Measurements from ENCODE around the gene HSPG2. TPM values are rescaled to one million over a fixed set of nuclear protein-coding genes. Genes with fewer than 3 reads are reported as not detected.
A peak's percentile ranks its signal among the peaks of the same experiment; 100 is the strongest.

The HSPG2 gene
- total and polyA plus RNA-seq, 2 of the 8 experiments (the other 6 are each of a cell fraction or from before 2014, with no cell fraction given), result 17.8 to 111 TPM

DNA sequence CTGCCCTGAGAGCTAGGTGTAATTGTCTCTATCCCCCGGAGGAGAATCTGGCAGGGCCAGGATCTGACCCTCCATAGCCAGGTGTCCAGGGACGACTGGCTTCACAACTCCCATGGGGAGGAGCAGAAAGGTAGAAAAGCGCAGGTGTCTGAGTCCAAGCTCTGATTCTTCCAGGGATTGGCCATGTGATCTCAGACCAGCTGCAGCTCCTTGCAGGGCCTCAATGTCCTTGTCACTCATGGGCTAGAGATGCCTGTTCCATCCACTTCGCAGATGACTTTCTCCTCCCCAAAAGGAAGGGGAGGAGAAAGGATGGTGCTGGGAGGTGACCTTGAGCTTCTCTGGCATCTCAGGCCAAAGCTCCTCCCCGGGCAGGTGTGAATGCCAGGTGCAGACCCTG, 22.7 kb downstream of the HSPG2 start:
- peaks cover 13 to 48% (median 27%) of the 10 kb centered on the region in 4 experiments for H3K4me1 ChIP-seq (replicated peaks in 1 of 4; ENCODE audit: control insufficient read depth in 3 of 4, insufficient read depth in 4 of 4, low read length in 3 of 4)
- peak overlapping the region; percentile 29; the same call in 1 of the 2 replicates for H2BK15ac ChIP-seq (ENCODE audit: low read length)
- H3K23me2 ChIP-seq (ENCODE audit: low read depth, low read length), result no peaks in the 10 kb centered on the region
- DNase-seq (ENCODE audit: low read depth in 1 of 2, low spot score in 2 of 2) (no peak), FAIRE-seq (no peak)
- ChIA-PET CTCF (ENCODE audit: partially characterized antibody) (interaction anchor here (0.7 to 2.1 kb wide), 5 partner anchors 15 to 132 kb away, joined by 3 to 8 read pairs (median 3); no protein-coding TSS in a partner anchor), POLR2A (ENCODE audit: partially characterized antibody) (interaction anchor here (0.6 to 2.8 kb wide), 9 partner anchors 8 to 136 kb away, joined by 3 to 11 read pairs (median 4); partner anchors contain the start of gene HSPG2)
- H3K79me2 ChIP-seq (ENCODE audit: control insufficient read depth in 1 of 2, insufficient read depth in 2 of 2, low read length in 2 of 2), result peaks cover 0 to 2% of the 10 kb centered on the region in 2 experiments; a peak in 1 of 4 replicates
- no peak overlapping the region for H2BK120ac ChIP-seq (replicated peaks; ENCODE audit: low read depth, low read length)
- no peak overlapping the region for H3K18ac ChIP-seq (ENCODE audit: extremely low read depth, low read length)
- H3K4ac ChIP-seq (replicated peaks; ENCODE audit: insufficient read length, low read depth, low read length), result no peak overlapping the region
- peak overlapping the region; percentile 25 for H4K91ac ChIP-seq (replicated peaks; ENCODE audit: insufficient read length, low read length)
- H2BK5ac ChIP-seq (ENCODE audit: low read depth, low read length), result peak overlapping the region; percentile 28; the same call in 1 of the 2 replicates
- peaks cover 3% of the 10 kb centered on the region; the same call in 1 of the 2 replicates for H3K79me1 ChIP-seq (ENCODE audit: low read depth, low read length)
- H2BK12ac ChIP-seq (ENCODE audit: low read depth, low read length), result 0 out of 2 replicates have a peak overlapping the region, but pooled peaks have one; percentile 87
- H3K9ac ChIP-seq (replicated peaks in 1 of 4; ENCODE audit: extremely low read depth in 1 of 4, low read depth in 3 of 4, low read length in 3 of 4), result no peak overlapping the region
- H3K4me2 ChIP-seq (ENCODE audit: insufficient read depth in 1 of 2, low read depth in 2 of 2, low read length in 2 of 2), result no peak overlapping the region
- peaks cover 3 to 9% of the 10 kb centered on the region in 2 experiments for H4K20me1 ChIP-seq (replicated peaks in 1 of 2; ENCODE audit: control insufficient read depth in 1 of 2, insufficient read depth in 2 of 2, low read length in 2 of 2)
- H2AFZ ChIP-seq (ENCODE audit: low read length), result no peak overlapping the region
- no peak overlapping the region for H2AK5ac ChIP-seq (ENCODE audit: low read depth, low read length)
- H3K9me3 ChIP-seq (ENCODE audit: insufficient read depth in 2 of 2, low read depth in 1 of 2, low read length in 1 of 2), result no peaks in the 10 kb centered on the region
- H4K8ac ChIP-seq (ENCODE audit: extremely low read depth, insufficient read depth, low read length), result no peak overlapping the region; the same call in 1 of the 2 replicates
- H3K36me3 ChIP-seq (ENCODE audit: control insufficient read depth in 2 of 4, insufficient read depth in 4 of 4, low read length in 3 of 4), result 0 out of 8 replicates have a peak, but pooled peaks cover 0 to 2% (median 0%) of the 10 kb centered on the region in 4 experiments
- no peak overlapping the region for H4K5ac ChIP-seq (ENCODE audit: insufficient read length, low read depth, low read length)
- H3K56ac ChIP-seq (replicated peaks; ENCODE audit: insufficient read length, low read depth, low read length), result no peak overlapping the region
- H2BK20ac ChIP-seq (ENCODE audit: low read length), result peak overlapping the region; percentile 72; the same call in 1 of the 2 replicates
- H3K27me3 ChIP-seq (replicated peaks in 1 of 4; ENCODE audit: control insufficient read depth in 3 of 4, extremely low read depth in 1 of 4, insufficient read depth in 3 of 4, low read length in 3 of 4), result no peaks in the 10 kb centered on the region
- H3K14ac ChIP-seq (ENCODE audit: insufficient read length), result no peak overlapping the region
- H3K23ac ChIP-seq (ENCODE audit: insufficient read length), result no peak overlapping the region
- H3K27ac ChIP-seq (ENCODE audit: low read depth, low read length), result no peak overlapping the region
- WGBS, 2 experiments (ENCODE audit: extremely low coverage in 1 of 2, insufficient coverage in 1 of 2, insufficient read length in 1 of 2, insufficient replicate concordance in 2 of 2, low coverage in 1 of 2, low lambda C conversion rate in 2 of 2, missing lambda C conversion rate in 1 of 2), result 88% methylated on average over 5 of the region's 5 CpGs; no CpG with 5 or more reads in 1 of the 2 experiments
- H3K4me3 ChIP-seq (ENCODE audit: extremely low read depth in 1 of 4, insufficient read depth in 2 of 4, low read depth in 3 of 4, low read length in 4 of 4), result no peak overlapping the region
- TF ChIP-seq JUND (IDR thresholded peaks at IDR 0.05; ENCODE audit: low read length), result no peak
- TF ChIP-seq SP4 (IDR thresholded peaks at IDR 0.05; ENCODE audit: low read length), result no peak
- no peak for TF ChIP-seq MAFK (IDR thresholded peaks at IDR 0.05; ENCODE audit: low read depth, low read length)
- TF ChIP-seq ZNF274 (IDR thresholded peaks at IDR 0.05; ENCODE audit: borderline replicate concordance, extremely low read depth, low read length), result no peak
- no peak for TF ChIP-seq NRF1 (IDR thresholded peaks at IDR 0.05; ENCODE audit: low read depth, low read length)
- TF ChIP-seq EGR1 (IDR thresholded peaks at IDR 0.05; ENCODE audit: borderline replicate concordance, low read depth, low read length), result no peak
- TF ChIP-seq TCF12 (IDR thresholded peaks at IDR 0.05; ENCODE audit: low read depth, low read length), result no peak
- no peak for TF ChIP-seq TEAD4 (IDR thresholded peaks at IDR 0.05; ENCODE audit: low read depth, low read length)
- TF ChIP-seq, protein P1, sequence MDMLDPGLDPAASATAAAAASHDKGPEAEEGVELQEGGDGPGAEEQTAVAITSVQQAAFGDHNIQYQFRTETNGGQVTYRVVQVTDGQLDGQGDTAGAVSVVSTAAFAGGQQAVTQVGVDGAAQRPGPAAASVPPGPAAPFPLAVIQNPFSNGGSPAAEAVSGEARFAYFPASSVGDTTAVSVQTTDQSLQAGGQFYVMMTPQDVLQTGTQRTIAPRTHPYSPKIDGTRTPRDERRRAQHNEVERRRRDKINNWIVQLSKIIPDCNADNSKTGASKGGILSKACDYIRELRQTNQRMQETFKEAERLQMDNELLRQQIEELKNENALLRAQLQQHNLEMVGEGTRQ (IDR thresholded peaks at IDR 0.05; ENCODE audit: low read length), result no peak
- no peak for TF ChIP-seq BRCA1 (IDR thresholded peaks at IDR 0.05; ENCODE audit: low read depth, low read length)
- TF ChIP-seq KDM4A (IDR thresholded peaks at IDR 0.05; ENCODE audit: low read depth, low read length, severe bottlenecking), result no peak
- no peak for TF ChIP-seq ATF3 (IDR thresholded peaks at IDR 0.05; ENCODE audit: insufficient read depth, low read depth, low read length)
- TF ChIP-seq ASH2L (IDR thresholded peaks at IDR 0.05; ENCODE audit: low read length), result no peak
